ENCODE results near the gene SFT2D1. TPM values are rescaled to one million over a fixed set of nuclear protein-coding genes. Genes with fewer than 3 reads are reported as not detected.

The SFT2D1 gene
- total RNA-seq, 4 donors from 2014 or later: 40.0 to 63.7 (median 53.8) TPM

GRCh38 chr6:166318649-166319600 lies 23.4 kb downstream of the SFT2D1 start:
- ATAC-seq (ENCODE audit: low FRiP score) (no peak), DNase-seq (ENCODE audit: low spot score) (no peak)
- TF ChIP-seq CTCF (IDR thresholded peaks at IDR 0.05): no peak

GRCh38 chr6:166318227-166318626 lies 24.1 kb downstream of the SFT2D1 start:
- DNase-seq (ENCODE audit: low spot score) (no peak), ATAC-seq (ENCODE audit: low FRiP score) (no peak)
- TF ChIP-seq CTCF (IDR thresholded peaks at IDR 0.05): no peak

- no peak for TF ChIP-seq CTCF (IDR thresholded peaks at IDR 0.05)
- DNase-seq (ENCODE audit: low spot score) (no peak), ATAC-seq (ENCODE audit: low FRiP score) (no peak)
Measured at GRCh38 chr6:166317261-166318212, 24.8 kb downstream of the SFT2D1 start.

- no peak for ATAC-seq (ENCODE audit: low FRiP score)
- TF ChIP-seq CTCF (IDR thresholded peaks at IDR 0.05): no peak
Measured at GRCh38 chr6:166315436-166315835, 26.9 kb downstream of the SFT2D1 start.

GRCh38 chr6:166314454-166314853 lies 27.9 kb downstream of the SFT2D1 start:
- ATAC-seq (ENCODE audit: low FRiP score) (no peak), DNase-seq (ENCODE audit: low spot score) (no peak)
- TF ChIP-seq CTCF (IDR thresholded peaks at IDR 0.05): no peak

More at GRCh38 chr6:166315436-166315835, 26.9 kb downstream of the SFT2D1 start:
- no peak for DNase-seq (ENCODE audit: low spot score)

GRCh38 chr6:166313255-166314070 lies 28.9 kb downstream of the SFT2D1 start:
- no peak for DNase-seq (ENCODE audit: low spot score)

More at GRCh38 chr6:166313255-166314070, 28.9 kb downstream of the SFT2D1 start:
- no peak for ATAC-seq (ENCODE audit: low FRiP score)
- no peak for TF ChIP-seq CTCF (IDR thresholded peaks at IDR 0.05)

All from omental fat pad (tissue), 4 donors.